HG03342 (cell line): ENCODE data around the gene DTX3L.
"Not testable (repeated sequence)": the region's sequence is repeated elsewhere in the genome, so short reads cannot be mapped to it uniquely, and the experiment has no call there.

ENCODE experiments used
- ATAC-seq: cut with Tn5 transposase; IDR thresholded peaks from one replicate; pipeline ENCODE4 v1.9.1; 2021; ENCODE audit warnings: mild to moderate bottlenecking, moderate library complexity; ENCODE audit not compliant: unreplicated experiment

DTX3L gene

GRCh38 chr3:122560680-122561079, 3.5 kb upstream of the DTX3L start:
- ATAC-seq = peak; percentile 38

DNA sequence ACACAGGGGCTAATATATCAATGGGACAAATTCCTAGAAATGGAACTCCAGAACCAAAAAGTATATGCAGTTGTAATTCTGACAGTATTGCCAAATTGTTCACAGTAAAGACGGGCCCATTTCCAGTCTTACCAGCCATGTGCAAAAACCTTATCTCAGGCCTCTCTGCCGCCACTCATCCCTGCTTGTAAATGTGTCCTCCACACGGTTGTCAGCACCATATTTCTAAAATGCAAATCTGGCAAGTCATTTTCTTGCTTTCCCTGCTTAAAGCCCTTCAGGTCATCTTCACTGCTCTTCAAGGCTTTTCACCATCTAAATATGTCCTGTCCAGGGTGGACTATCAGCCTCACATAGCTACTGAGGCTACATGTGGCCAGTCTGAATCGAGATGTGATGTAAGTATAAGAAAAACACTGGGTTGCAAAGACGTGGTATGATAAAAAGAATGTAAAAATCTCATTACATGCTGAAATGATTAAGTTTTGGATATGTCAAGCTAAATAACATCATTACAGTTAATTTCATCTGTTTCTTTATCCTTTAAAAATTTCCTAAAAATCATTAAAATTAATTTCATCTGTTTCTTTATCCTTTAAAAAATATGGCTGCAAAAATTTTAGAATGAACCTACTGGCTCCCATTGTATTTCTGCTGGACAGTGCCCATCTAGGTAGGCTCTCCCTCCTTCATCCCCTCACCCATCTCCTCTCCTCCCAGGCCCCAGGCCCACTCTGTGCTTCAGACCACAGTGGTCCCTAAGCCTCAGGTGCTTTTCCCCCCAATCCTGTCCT, 1.0 kb upstream of the DTX3L start:
- no peak for ATAC-seq

GRCh38 chr3:122563717-122564025, 467 bp upstream of the DTX3L start:
- no peak for ATAC-seq

DNA sequence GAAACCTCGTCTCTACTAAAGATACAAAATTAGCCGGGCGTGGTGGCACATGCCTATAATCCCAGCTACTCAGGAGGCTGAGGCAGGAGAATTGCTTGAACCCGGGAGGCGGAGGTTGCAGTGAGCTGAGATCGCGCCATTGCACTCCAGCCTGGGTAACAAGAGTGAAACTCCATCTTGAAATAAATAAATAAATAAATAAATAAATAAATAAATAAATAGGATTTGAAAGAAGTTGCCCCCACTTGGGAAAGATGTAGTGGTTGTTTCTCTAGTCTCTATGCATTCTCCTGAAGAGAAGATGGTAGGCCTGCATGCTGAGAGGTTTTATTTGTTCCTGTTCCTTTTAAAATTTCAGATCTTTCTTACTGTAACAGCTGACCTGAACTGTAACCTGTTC, 4.0 kb downstream of the DTX3L start:
- not testable (repeated sequence) for ATAC-seq

DNA sequence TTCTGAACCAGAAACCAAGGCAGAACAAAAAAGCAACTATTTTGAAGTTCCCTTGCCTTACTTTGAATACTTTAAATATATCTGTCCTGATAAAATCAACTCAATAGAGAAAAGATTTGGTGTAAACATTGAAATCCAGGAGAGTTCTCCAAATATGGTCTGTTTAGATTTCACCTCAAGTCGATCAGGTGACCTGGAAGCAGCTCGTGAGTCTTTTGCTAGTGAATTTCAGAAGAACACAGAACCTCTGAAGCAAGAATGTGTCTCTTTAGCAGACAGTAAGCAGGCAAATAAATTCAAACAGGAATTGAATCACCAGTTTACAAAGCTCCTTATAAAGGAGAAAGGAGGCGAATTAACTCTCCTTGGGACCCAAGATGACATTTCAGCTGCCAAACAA, 4.6 kb downstream of the DTX3L start:
- no peak for ATAC-seq

GRCh38 chr3:122572940-122573412, 8.8 kb downstream of the DTX3L start:
- no peak for ATAC-seq

DNA sequence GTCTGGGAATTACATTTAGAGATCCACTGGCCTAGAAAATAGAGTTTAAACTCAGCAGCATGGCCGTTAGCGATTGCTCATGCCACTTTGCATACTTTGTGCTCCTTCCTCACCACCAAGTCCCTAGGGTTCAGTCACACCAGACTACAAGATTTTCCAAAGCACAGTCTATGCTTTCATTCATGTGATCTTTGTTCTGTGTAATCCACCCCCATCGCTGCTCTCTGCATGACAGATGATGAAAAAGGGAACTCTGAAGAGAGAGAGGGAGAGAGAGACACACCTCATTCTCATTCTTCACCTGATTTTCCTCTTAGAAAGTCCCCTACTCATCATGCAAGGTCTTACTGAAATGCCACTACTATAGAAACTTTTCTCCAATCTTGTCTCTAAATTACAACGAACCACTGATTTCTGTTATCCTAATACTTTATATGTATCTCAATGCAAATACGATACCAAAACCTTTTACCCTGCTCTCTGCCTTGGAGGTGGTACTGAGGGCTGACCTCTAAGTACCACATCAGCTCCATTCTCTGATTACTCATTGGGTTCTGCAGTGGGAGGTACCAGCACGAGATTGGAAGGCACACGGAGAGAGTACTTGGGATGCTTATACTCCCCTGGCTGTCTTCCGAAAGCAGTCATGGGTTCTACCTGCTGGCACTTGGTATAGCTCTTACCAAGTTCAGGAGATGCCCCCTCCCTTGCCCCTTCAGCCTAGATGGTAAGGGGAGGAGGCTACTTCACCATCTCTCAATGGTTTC, 12.2 kb downstream of the DTX3L start:
- peak; percentile 89 for ATAC-seq

- ATAC-seq = no peak
These were observed 13.4 kb downstream of the DTX3L start, which contains the start of gene PARP15 for GRCh38 chr3:122577409-122578031. TSS of gene PARP15 (plus strand) at chr3:122577650. CDS start at chr3:122577668, 18 bp downstream.

- no peak for ATAC-seq
These were observed 14.1 kb downstream of the DTX3L start for GRCh38 chr3:122578069-122578740.

DNA sequence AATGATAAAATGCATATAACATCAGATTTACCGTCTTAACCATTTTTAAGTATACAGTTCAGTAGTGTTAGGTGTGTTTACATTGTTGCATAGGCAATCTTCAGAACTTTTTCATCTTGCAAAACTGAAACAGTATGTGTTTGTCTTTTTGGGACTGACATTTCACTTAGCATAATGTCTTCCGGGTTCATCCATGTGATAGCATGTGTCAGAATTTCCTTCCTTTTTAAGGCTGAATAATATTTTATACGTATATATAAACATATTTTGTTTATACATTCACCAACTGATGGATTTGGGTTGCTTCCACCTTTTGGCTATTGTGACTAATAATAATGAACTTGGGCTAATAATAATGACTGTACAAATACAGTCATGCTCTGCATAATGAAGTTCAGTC, 16.3 kb downstream of the DTX3L start:
- ATAC-seq = no peak

DNA sequence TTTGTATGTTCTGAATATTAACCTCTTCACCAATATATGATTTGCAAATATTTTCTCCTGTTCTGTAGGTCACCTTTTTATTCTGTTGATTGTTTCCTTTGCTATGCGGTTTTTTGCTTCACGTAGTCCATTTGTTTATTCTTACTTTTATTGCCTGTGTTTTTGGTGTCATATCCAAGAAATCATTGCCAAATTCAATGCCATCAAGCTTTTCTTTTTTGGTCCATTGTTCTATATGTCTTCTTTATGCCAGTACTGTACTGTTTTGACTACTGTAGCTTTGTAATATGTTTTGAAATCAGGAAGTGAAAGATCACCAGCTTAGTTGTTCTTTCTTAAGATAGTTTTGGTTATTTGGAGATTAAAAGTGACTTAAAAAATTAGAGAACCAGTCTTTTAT, 17.5 kb downstream of the DTX3L start:
- no peak for ATAC-seq

GRCh38 chr3:122582390-122582789, 18.3 kb downstream of the DTX3L start:
- no peak for ATAC-seq

DNA sequence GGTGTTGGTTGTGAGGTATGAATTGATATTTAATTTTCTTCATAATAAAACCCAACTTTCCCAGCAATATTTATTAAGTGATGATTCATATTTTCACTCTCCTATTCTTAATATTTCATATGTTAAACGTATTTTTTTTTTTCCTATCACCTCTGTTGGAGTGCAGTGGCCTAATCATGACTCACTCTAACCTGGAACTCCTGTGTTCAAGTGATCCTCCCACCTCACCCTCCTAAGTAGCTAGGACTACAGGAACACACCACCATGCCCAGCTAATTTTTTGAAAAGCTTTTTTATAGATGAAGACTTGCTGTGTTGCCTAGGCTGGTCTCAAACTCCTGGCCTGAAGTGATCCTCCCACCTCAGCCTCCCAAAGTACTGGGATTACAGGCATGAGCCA, 22.0 kb downstream of the DTX3L start:
- ATAC-seq = no peak

DNA sequence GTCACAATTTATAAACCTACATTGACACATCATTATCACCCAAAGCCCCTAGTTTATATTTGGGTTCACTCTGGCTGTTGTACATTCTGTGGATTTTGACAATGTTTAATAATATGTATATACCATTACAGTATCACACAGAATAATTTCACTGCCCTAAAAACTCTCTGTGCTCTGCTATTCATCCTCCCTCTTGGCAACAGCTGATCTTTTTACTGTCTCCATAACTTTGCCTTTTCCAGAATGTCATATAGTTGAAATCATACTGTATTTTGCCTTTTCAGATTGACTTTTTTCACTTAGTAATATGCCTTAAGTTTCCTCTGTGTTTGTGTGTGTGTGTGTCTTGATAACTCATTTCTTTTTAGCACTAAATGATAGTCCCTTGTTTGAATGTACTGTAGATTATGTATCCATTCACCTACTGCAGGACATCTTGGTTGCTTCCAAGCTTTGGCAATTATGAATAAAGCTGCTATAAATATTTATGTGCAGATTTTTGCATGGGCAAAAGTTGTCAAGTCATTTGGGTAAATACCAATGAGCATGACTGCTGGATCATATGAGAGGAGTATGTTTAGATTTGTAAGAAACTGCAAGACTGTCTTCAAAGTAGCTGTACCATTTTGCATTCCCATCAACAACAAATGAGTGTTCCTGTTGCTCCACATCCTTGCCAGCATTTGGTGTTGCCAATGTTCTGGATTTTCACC, 22.8 kb downstream of the DTX3L start:
- no peak for ATAC-seq

DNA sequence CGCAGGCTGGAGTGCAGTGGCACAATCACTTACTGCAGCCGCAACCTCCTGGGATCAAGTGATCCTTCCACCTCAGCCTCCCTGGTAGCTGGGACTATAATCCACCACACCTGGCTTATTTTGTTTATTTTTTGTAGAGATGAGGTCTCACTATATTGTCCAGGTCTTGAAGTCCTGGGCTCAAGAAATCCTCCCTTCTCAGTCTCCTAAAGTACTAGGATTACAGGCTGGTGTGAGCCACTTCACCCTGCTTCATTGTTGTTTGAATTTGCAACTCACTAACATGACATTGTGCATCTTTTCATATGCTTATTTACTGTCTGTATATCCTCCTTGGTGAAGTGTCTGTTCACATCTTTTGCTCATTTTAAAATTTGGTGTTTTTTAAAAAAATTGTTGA, 23.4 kb downstream of the DTX3L start:
- no peak for ATAC-seq

GRCh38 chr3:122589297-122589696, 25.2 kb downstream of the DTX3L start:
- no peak for ATAC-seq

DNA sequence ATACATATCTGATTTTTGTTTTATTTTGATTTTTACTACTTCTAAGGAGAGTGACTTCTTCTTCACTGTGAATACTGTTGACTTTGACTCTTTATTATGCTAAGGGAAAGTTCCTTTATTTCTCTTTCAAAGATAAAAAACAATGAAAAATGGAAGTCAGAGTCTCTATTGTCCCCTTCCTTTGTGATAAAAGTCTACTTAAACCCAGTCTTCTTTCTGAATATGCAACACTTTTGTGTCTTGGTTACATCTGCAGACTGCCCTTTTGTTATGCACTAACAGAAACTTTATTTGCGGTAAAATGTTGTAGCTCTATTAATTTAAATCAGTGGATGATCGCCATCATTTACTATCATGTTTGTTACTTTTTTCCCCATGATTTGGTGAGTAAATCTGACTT, 26.5 kb downstream of the DTX3L start:
- no peak for ATAC-seq

- no peak for ATAC-seq
These were observed 29.9 kb downstream of the DTX3L start for GRCh38 chr3:122594025-122594424.

GRCh38 chr3:122598151-122598550, 34.0 kb downstream of the DTX3L start:
- no peak for ATAC-seq

DNA sequence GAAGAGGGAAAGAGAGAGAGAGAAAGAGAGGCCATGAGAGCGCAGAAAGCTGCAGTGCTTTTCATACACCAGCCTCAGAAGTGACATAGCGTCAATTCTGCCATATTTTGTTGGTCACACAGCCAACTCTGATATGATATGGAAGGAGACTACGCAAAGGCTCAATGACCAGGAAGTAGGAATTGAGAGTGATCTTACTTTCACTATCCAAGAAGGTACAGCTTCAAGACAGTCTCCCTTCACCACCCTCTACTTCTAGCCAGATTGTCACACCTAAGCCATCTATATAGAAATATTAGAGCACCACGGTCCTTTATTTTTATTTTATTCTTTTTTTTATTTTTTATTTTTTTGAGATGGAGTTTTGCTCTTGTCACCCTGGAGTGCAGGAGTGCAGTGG, 34.4 kb downstream of the DTX3L start:
- ATAC-seq = no peak
